Activated T-helper 1 cell treated with Interleukin-2 at 50 U/mL for 16 hours (primary cell): ENCODE measurements around the gene LGR4.

Source experiments
- DNase-seq: peaks from one replicate; pipeline ENCODE4 v3.0.0-alpha.2; 2020; ENCODE audit warnings: low read depth

LGR4 gene

GRCh38 chr11:27401833-27402316, 70.7 kb downstream of the LGR4 start:
- DNase-seq = no peak

DNA sequence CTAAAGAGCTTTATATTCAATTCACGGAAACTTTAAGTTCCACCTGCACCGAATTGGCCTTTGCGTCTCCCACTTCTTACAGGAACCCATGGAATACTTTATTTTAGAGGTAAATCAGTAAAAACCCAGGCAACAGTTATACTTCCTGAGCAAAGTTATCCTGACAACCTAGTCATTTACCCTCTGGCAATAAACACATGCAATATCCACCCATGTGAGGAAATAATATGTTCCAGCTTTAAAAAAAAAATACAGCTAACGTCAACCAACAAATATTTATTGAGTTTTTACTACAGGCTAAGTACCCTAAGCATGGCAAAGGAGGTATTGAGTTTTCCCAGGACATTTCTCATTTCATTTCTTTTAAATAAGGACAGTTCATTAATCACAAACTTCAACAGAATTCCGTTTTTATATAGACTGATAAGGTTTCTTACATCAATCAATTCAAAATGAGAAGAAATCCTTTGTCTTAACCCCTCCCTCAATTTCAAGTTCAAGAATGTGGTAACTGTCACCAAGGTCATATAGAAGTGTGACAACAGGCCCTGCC, 71.2 kb downstream of the LGR4 start:
- DNase-seq = no peak

DNA sequence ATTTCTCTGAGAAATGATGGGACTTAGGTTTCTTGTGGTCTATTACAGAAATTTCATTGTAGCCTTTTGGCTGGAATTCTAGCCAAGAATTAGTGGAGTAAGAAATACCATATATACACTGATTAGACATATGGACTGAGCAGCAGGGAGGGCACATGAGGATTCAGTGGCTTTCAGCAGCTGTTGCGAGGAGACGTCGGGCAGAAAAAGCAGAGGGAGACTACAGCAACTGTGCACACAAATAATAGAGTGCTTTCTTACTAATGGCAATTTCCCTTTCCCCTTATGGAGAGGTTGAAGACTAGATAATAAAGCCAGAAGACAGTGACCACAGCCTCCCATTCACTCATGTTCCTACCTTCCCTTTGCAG, 74.2 kb downstream of the LGR4 start:
- DNase-seq = no peak

DNA sequence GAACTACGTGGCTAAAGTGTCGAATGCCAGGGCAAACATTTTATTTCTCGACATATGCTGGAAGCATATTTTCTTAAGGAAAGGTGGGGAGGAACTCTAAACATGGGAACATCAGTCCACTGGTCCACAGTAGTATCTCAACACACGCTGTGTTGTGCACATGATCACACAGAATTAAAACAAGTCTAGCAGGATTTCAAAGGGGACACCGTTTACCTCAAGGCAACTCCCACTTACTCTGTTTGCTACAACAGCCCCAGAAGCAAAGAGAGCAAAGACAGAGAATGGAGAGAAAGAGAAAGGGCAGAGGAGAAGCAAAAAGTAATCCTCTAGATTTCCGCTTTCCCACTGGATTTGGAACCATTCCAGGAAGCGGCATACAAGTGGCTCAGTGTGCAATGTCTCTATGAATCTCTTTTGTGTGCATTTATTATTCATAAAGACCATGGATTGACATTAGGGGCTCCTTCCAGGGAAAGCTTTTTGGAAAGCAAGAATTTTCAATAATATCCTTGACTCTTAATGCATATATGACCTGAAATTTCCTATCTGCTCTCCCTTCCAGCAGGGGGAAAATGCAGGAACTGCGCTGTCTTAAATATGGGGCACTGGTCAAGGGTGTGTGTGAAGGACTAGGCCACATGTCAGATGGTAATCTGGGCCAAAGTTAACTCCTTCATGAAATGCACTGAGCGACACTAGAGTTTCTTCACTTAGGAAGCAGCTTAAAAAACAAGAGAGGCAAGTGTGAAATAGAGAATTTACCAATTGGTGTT, 74.8 kb downstream of the LGR4 start:
- no peak for DNase-seq

GRCh38 chr11:27396259-27396839, 76.2 kb downstream of the LGR4 start:
- no peak for DNase-seq

- DNase-seq = no peak
Observed at GRCh38 chr11:27395556-27396258, 76.9 kb downstream of the LGR4 start.

GRCh38 chr11:27394781-27395228, 77.8 kb downstream of the LGR4 start:
- DNase-seq = no peak

DNA sequence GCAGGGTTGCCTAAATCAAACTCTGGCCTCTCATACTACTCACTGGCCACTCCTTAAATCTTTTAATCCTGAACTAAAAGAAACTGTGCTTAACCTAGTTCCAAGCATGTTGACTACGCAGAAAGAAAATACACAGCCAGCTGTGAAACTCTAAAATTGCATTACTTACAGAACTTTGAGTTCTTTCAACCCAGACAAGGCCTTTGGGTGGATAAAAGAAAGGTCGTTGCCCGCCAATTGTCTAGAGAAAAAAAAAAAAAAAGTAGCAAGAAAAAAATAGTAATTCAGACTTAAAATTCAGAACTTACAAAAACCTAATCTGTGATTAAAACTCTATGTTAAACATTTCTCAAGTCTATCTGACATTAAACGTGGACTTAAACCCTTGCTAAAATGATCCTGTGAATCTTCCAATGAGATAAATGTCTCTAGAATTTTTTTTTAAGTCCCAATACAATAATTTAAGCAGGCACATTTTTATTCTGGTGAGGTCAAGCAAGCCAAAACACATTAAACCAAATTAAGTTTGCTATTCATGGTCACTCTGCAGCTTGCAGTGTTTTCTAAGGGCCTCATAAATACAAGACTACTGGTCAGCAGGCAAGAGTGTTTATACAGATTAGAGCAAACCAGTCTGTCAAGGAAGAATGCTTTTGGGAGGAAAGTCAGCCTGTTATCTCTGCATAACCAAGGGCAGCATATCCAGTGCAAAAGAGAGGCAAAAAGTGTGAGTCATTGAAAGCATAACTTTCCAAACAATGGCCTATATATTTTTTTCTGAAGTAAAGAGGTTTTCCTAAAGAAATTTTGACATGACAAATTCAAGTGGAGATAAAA, 80.1 kb downstream of the LGR4 start:
- no peak for DNase-seq

GRCh38 chr11:27391331-27392015, 81.1 kb downstream of the LGR4 start:
- no peak for DNase-seq

DNA sequence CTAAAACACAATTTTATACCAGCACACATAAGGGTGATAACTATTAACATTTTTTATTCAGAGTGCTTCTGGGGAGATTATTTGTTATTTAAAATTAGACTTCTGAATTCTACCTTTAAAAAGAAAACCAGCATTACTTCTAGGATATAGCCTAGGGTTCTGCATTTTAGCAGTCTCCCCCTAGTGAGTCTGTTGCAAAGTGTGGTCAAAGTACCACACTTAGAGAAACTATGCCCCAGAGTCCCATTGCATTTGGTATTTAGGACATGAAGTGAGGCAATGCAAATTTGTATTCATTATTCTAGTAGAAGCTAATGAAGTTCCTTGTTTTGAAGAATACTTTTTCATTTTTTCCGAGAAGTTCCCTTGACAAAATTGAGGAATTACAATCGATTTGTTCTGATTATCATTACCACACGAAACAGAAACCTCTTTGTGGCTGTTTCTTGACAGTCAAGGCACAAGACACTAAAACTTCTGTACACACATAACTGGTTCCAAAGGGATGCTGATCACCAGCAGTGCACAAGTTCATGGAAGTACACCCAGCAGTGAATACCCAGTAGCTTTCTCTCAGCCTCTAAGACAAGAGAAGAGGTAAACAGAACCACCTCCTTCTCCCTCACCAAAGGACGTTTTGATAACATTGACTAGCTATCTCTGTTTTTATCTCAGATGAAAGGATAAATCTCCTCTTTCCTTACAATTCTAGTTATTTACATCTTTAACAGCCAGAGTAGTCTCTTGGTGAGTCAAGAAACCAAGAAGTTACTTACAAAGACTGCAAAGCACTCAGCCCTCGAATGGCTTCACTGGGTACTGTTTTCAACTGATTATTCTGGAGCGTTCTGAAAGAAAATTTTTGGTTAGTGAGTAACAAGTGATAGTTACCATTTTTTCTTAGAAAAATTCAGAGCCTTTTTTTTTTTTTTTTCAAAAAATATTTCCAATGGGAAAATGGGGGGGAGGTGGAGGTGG, 82.0 kb downstream of the LGR4 start:
- DNase-seq = no peak

- no peak for DNase-seq
Observed at GRCh38 chr11:27388869-27389268, 83.7 kb downstream of the LGR4 start.

DNA sequence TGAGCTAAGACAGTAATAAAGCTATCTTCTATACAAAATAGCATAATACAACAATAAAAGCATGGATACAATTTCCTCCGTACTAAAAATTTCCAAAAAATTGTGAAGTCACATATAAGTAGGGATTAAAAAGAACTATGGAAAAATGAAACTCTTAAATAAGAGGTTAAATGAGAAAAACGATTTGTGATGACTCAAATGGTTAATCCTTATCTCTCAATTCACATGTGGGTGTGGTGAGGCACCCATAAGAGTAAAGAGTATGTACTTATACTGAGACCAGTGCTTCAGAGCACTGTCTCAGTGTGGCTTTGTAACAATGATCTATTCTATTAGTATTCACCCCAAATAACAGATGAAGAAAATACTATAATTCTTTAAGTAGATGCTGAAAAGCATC, 84.6 kb downstream of the LGR4 start:
- no peak for DNase-seq

DNA sequence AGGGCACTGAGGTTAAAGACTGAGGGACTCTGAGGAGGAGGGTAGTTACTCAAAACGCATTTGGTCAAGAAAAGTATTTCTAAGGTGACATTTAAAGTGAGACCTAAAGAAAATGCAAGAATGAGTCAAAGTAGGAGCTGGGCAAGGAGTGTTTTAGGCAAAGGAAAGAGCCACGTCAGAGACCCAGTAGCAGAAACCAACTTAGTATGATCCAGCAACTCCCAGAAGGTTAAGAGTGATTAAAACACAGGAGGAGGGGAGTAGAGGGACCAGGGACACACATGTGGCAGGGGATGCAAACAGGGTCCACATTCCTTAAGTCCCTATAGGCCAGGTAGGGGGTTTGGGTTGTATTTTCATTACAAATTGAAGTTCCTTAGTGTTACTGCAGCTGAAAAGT, 85.2 kb downstream of the LGR4 start:
- no peak for DNase-seq

DNA sequence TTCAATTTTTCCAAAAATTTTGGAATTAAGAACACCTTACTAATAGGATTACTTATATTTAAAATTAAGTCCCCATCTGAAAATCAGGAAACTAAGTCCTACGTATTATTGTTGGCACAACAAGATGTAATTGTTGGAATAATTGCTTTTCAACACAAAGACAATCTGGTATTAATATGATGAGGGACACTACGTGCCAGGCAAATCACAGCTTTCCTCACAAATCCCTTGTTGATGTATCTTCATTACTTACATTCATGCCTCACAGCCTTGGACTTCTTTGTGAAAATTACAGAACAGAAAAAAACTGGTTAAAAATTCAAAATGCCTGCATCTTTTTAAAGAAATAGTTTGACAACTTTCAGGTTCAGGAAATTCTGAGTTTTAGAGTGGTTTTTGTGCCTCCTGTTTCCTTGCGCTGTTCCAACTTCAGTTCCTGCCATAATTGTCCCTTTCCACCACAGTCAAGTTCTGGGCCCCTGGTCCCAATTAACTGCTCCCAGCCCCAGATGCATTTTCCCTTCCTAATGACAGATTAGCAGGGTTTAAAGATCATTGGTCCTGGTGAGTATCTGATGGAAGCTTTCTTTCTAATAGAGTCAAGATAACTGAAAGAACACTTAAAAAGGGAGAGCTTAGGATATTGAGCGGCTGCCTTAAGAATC, 86.3 kb downstream of the LGR4 start:
- no peak for DNase-seq

DNA sequence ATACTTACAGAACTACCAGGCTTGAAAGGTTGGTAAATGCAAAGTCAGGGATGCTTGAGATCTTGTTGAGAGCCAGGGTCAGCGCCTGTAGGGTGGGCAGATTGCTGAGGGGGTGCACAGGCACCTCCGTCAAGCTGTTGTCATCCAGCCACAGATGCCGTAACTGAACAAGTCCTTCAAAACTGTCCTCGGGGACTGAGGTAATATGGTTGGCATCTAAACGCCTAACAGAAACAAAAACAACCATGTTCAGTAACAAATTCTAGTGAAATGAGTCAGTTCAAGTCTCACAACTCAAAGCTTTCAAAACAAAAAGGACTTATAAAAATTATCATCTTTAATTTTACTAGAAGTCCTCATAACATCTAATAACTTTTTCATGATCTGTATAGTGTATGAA, 87.3 kb downstream of the LGR4 start:
- no peak for DNase-seq

DNA sequence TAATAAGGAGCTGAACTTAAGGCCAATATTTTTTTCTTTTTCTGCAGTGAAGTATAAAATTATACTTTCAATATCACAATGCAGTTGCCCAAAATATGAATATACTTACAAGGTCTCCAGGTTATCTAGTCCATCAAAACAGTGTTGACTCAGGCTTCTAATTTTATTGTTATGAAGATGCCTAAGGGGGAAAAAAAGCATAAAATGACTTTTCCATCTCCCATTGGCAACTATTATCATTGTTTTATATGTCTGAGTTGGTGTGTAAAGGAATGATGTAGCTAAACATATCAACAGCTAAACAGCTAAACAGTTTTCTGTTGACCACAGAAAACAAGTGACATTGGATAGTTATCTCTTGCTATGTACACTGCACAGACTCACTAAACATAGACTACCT, 88.4 kb downstream of the LGR4 start:
- no peak for DNase-seq

- no peak for DNase-seq
Observed at GRCh38 chr11:27383645-27384044, 88.9 kb downstream of the LGR4 start.

DNA sequence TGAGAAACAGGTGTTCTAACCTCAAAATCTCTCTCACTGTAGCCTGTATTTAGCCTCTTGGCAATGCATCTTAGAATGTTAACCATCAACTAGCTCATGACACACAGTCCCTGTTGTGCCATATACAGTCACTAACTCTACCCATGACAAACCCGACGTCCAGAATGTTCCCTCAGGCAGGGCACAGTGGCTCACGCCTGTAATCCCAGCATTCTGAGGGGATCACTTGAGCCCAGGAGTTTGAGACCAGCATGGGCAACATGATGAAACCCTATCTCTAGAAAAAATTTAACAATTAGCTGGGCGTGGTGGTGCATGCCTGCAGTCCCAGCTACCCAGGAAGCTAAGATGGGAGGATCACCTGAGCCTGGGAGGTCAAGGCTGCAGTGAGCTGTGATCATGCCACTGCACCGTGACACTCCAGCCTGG, 91.3 kb downstream of the LGR4 start:
- DNase-seq = no peak

DNA sequence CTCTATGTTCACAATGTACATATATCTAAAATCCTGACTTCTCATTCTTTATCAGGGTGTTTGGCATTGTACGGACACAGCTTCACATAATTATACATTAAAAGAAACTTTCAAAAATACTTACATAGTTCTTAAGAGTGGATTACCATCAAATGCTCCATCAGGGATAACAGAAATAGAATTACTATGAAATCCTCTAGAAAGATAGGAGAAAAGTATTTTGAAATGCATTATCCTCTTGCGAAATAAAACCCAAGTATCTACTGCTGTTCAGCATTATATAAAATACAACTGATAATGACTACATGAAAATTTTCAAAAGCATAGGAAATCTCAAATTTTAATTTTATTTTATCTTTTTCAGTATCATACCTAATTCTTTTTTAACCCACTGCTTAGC, 91.8 kb downstream of the LGR4 start:
- no peak for DNase-seq

DNA sequence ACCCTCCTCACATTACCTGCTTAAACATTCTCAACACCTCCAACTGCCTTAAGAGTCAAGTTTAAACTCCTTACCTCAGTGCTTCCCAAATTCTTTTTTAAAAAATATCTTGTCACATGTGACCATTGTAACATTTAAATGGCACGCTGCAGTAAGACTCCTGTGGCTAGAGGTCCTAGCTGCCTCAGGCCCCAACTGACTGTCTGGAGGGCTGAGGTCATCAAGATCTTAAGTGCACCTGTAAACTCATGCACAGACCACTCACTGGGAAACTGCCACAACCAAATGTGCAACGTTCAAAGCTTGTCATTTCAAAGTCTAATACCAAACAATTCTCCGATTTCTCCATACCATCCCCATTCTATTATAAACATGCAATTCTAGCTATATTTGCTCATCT, 93.1 kb downstream of the LGR4 start:
- no peak for DNase-seq
